OCI-LY7 (cell line): ENCODE data around the gene OBSL1.

ENCODE experiments used
- CTCF ChIP-seq: fragments of 200-600 bp; sonication (generic); conservative IDR thresholded peaks from 2 replicates; pipeline ENCODE4 v1.5.1; 2014; ENCODE audit warnings: mild to moderate bottlenecking, antibody characterized with exemption, low read length, moderate library complexity, mixed read lengths
- EZH2phosphoT487 ChIP-seq: fragments of 200-600 bp; sonication (generic); IDR thresholded peaks from 2 replicates; pipeline ENCODE4 v1.6.1; 2018; ENCODE audit warnings: low read depth, borderline replicate concordance, mild to moderate bottlenecking, mixed run types, antibody characterized with exemption, low read length, moderate library complexity, mixed read lengths

GRCh38 chr2:219581346-219581745 lies 10.0 kb upstream of the OBSL1 start:
- TF ChIP-seq CTCF: no peak
- no peak for TF ChIP-seq EZH2phosphoT487
